ENCODE measurements around the gene MSH5.
"Not testable (repeated sequence)": the region's sequence is repeated elsewhere in the genome, so short reads cannot be mapped to it uniquely, and the experiment has no call there.

Gene MSH5

DNA sequence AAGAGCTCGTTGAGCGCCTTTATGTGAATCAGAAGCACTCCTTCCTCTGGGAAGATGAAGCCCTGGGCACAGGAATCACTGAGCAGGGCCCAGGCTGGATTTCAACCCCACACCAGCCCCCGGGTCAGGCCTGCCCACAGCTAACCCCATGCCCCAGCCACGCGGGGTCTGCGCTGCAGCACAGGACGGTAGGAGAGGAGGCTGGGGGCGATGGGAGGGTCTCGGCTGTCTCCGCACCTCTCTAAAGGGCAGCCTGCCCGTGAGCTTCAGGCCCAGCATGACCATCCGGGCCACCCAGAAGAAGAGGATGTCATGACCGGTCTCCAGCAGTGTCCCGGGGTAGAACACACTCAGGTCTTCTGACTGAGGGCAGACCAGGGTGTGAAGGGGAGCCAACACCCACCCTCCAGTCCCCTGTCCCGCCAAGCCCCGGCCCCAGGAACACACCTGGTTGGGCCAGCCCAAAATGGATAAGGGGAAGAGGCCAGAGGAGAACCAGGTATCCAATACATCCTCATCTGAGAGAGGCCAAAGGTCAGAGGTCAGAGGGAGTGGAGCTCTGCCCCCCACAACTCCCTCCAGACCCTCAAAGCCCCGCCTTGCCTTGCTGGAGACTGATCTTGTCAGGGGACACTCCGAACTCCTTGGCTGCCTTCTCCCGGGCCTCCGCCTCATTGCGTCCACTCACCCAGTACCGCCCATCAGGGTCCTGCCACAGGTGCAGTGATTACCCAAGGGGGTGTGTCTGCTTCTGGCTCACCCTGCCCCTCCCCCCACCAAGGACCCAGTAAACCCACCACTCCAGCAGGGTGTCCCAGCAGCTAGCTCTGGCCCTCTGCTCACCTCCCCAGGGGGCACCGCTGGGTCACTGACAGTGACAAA lies 41.7 kb downstream of the MSH5 start:
- no peak for DNase-seq

DNA sequence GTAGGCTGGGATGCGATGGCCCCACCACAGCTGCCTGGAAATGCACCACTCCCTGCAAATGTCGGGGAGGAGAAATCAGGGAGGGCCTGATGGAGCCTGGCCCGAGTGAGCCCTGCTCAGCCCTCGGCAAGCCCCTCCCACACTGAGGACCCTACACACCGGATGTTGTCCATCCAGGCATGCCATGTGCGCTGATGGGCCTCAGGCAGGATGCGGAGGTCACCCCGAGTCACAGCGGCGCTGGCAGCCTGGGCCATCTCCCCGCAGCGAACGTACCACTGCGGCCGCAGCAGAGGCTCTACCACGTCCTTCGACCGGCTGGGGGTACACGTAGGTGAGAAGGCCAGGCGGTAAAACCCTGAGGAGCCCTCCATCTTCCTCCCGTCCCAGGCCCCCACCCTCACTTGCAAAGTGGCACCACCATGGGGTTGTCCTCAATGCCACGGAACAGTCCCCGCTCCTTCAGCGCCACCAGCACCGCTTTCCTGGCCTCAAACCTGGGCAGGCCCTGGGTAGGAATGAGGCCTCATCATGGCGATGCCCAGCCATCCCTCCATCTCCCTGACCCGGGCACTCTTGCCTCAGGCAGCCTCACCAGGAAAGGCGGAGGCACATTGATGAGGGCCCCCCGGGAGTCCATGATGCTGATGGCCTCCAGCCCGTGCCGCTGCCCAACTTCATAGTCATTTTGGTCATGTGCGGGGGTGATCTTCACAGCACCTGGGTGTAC lies 42.5 kb downstream of the MSH5 start:
- no peak for DNase-seq

DNA sequence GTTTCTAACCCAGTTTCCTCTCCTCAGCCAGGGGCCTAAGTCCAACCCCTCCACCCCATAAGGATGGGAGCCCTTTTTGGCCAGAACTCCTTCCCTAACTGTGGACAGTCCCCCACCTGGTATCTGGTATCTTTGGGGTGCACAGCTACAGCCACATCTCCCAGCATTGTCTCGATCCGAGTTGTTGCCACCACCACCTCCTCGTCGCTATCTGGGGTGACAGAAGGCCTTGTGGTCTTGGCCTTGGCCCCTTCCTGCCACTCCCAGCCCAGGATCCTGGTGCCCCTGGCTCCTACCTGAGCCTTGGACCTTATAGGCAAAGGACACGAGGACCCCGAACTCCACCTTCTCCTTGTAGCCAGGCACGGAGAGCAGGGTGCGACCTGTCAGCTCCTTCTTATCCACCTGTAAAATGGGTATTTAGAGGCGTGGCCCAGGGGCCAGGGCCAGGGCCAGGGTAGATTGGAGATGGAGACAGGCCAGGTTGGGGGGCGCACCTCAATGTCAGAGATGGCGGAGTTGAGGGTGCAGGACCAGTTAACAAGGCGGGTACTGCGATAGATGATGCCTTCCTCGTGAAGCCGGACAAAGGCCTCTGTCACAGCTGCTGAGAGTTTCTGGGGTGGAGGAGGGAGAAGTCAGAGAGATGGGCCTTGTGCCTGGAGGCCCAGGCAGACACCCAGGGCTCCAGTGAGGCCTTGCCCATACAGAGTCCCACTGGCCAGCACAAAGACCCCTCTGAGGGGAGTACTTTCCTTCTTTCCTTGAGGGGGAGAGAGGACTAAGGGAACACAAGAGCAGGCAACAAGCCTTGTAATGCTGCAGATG lies 44.5 kb downstream of the MSH5 start:
- DNase-seq, result no peak

DNA sequence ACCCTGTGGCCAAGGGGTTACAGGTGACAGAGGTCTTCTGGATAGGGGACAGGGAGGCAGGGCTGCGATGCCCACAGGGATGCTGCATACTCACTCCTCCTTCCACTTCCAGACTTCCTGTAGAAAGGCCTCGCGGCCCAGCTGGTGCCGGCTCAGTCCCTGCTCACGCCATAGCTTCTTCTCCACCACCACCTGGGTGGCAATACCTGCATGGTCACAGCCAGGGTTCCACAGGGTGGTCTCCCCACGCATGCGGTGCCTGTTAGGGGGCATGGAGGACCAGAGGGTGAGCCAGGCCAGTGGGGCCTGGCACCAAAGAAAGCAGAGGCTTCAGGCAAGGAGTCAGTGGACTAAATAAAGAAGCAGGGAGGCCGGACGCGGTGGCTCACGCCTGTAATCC lies 45.7 kb downstream of the MSH5 start:
- no peak for DNase-seq

DNA sequence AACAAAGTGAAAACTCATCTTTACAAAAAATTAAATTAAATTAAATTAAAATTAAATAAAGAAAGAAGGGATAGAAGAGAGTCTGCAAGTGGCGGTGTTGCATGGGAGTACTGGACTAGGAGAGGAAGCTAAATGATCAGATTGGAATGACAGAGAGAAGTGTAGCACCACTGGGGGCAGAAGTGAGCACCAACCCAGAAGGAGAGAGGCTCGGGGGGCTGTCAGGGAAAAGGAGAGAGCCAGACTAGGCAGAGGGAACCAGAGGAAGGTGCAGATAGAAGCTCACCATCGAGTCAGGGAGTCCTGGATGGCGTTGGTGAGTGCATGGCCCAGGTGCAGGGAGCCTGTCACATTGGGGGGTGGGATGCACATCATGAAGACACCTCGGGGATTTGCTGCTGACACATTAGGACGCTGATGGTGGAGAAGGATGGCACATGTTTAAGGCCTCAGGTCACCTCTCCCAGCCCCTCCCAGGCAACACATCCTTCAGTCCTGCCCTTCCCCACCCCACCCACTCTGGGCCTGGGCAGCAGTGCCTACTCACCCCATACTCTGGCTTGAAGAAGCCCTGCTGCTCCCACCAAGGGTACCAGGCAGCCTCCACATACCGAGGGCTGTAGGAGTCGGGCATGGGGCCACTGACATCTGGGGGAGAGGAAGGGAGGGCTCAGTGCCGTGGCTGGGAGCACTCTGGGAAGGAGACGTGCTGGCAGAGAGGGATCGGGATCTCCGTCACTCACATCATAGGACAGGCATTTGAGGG lies 51.7 kb downstream of the MSH5 start:
- DNase-seq, result peak; percentile 74

DNA sequence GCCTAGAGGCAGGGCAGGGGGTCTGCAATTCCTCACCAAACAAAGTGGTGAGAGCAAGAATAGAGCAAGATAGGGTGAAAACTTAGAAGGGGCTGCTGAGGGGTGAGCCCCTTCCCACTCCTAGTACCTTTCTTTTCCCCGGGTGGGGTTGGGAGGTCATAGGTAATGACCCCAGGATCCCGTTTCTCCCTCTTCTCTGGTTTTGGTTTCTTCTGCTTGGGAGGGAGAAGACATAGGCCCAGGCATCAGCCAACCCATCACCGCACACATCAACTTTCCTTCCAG lies 52.2 kb downstream of the MSH5 start:
- DNase-seq, result no peak

DNA sequence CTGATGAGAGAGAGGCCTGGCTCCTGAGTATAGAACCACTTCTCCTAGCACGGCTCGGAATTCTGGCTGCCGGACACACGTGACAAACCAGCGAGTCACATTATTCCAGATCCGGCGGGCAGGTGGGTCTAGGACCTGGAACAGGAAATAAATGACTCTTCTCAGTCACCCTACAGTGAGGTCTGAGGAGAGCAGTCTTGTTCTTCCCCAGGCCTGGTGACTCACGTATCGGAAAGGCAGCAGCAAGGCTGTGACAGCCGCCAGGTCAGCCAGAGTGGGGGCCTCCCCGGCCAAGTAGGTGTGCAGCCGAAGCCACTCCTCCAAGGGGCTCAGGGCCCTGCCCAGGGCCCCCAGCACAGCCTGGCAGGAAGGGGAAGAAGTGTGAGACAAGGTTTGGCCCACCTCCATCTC lies 53.0 kb downstream of the MSH5 start:
- no peak for DNase-seq

DNA sequence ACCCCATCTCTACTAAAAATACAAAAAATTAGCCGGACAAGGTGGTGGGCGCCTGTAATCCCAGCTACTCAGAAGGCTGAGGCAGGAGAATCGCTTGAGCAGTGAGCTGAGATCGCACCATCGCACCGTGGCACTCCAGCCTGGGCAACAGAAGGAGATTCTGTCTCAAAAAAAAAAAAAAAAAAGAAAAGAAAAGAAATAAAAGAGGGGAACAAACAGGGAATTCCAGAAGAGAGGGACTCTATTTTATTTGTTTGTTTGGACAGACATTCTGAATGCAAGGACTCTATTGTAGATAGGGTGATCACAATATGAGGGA lies 54.1 kb downstream of the MSH5 start:
- not testable (repeated sequence) for DNase-seq

DNA sequence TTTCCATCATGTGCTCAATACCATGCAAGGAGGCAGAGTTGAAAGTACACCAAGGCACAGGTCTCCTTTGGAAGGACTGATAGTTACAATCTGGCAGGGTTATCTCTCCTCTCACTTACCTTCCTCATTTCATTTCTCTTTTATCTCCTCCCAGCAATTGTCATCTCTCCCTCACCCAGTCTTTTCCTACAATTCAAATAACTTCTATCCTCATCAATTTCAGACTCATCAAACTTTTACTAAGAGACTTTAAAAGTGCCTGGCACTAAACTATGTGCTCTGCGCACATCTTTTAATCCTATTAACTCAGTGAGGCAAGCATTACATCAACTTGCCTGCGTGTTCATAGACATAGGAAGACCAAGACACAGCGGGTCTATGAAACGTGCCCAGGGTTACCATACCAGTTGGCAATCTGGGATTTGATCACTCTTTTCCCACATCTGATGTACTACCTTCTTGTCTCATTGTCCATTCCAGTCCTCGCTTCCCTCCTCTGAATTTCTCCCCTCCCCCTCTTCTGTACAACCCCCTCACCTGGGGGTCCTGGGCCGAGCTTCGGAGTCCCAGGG lies 54.6 kb downstream of the MSH5 start:
- peak; percentile 49 for DNase-seq

DNA sequence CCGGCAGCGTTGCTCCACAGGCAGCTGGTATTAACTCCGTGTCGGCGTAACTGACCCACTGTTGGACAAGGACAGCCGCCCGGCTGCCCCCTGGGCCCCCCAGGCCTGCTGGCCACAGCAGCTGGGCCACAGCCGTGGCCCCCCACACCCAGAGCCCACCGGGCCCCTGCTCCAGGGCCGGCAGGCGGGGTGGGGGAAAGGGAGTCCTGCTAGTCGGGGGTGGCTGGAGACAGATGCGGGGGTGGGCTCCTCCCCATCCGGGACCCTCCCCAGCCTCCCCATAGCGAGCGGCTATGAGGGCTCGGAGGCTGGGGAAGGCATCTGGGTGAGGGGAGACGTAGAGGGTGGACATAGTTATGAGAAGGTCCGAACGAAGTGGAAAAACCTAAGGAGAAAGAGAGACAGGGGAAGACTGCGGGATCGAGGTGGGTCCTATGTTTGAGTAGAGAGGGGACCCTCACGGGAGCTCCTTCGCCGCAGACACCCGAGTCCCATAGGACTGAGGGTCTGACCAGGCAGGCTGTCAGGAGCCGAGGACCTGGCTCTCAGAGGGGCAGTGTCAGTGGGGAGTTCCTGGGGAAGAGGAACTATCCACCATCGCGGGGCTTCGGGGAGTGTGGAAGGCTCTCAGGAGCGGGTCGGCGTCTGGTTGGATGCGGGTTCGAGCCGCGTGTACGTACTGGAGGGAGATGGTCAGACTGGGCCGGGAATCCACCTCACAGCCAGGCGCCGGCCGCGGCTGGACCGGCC lies 55.2 kb downstream of the MSH5 start:
- no peak for DNase-seq

DNA sequence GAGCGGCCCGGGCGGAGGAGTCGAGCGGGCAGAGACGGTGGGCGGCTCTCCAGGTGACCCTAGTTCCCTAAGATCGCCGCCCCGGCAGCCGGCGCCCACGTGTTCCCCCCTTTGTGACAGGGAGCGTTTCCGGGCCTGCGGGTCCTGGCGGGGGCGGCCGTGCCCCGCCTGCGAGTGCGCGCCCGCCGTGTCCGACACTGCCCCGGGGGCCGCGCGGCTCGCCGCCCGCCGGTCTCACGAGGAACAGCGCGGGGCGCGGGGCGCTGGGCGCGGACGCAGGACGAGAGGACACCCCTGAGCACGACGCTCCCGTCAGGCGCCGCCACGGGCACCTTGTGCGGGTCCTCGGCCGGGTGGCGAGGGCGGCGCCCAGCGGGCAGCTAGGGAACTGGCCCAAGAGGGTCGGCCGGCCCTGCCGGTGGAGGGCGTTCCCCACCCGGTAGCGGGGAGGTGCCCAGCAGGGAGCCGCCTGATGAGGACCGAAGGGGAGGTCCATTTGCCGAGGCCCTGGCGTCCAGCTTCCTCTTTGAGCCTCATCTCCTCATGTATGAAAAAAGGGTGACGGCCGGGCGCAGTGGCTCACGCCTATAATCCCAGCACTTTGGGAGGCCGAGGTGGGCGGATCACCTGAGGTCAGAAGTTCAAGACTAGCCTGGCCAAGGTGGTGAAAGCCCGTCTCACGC lies 56.0 kb downstream of the MSH5 start, which contains the start of gene VARS1:
TSS of gene VARS1 (minus strand) at position 137 of the 683 bp plus-strand sequence. CDS start 535 bp downstream, outside the sequence.
- peak; percentile 86 for DNase-seq

DNA sequence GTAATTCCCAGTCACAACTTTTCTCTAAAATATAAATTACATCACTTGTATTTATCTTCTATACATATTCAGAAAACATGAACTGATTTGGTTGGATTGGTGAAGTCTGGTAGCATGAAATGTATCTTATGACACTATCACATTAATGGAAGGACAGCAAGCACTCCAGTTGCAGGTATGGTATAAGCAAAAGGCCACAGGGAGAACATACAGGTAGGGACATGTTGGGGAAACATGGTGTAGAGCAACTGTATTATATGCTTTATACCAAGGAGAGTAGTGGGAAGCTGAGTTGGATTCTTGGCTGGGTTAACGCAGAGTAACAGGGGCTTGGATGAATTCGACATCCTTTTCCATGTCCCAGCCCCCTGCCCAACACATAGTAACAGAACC lies 57.2 kb downstream of the MSH5 start:
- DNase-seq, result no peak

DNA sequence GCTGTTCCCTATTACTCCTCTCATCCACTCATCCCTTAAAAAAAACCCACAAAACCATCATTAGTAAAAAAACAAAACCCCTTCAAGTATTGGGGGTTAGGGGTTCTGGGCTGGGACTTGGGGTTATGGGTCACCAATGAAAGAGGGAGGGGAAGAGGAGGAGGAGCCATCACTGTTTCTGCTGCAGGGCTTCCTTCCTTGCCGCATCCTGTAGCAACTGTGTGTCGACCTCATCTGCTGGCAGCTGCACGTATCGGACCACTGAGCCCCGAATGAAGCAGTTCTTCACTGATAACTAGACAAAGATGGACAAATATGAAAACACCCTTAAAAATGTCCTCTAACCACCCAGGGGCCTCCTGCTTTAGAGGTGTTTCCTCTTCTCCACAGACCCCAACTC lies 57.8 kb downstream of the MSH5 start:
- no peak for DNase-seq

DNA sequence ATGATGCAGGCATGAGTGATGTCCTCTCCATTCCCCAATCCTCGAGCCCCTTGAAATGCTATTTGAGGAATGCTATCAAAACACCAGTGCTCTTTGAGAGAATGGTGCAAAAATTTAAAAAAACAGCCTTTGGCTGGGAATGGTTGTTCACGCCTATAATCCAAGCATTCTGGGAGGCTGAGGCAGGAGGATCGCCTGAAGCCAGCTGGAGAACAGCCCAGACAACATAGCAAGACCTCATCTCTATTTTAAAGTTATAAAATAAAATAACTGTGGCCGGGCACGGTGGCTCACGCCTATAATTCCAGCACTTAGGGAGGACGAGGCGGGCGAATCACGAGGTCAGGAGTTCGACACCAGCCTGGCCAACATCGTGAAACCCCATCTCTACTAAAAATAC lies 60.0 kb downstream of the MSH5 start:
- no peak for DNase-seq

DNA sequence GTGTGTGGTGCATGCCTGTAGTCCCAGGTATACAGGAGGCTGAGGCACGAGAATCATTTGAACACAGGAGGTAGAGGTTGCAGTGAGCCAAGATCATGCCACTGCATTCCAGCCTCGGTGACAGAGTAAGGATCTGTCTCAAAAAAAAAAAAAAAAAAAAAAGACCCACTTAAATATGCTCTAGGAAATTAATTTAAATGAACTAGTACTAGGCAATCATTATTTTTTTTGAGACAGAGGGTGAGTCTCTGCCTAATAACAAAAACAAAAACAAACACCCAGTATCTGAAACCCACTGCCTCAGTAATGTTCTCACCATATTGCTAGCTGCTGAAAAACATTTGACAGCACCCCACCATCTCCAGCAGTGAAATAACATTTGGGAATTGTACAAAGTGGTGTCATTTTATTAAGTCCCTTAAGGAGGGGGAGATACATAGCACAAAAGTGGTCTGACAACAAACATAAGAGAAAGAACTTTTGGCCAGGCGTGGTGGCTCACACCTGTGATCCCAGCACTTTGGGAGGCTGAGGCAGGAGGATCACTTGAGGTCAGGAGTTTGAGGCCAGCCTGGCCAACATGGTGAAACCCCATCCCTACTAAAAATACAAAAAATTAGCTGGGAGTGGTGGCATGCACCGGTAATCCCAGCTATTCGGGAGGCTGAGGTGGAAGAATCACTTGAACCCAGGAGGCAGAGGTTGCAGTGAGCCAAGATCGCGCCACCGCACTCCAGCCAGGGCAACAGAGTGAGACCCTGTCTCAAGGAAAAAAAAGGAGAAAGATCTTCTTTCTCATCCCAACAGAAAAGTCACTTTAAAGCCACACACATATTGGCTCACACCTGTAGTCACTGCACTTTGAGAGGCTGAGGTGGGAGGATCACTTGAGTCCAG lies 61.5 kb downstream of the MSH5 start:
- DNase-seq, result not testable (repeated sequence)

DNA sequence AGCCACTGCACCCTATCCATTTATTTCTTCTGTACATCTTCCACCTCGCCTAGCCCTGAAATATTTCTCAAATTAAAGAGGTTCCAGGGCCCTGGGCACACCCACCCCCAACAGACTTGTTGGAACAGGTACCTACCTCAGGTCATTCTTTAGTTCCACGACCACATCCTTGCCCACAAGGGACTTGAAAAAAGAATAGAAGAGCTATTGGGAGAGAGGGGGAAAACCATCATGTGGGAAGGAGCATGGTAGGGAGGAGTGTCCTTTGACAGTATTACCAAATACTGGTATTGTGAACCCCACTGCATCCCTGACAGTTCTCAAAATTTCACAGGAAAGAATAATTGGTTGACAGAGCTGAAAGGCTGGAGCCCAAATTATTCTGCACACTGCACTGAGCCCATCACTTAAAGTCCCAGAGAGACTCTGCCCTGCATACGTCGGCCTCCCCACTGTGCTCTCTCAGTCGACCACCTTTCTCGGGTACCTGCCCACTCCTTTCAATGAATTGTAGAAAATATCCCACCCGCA lies 66.2 kb downstream of the MSH5 start:
- DNase-seq, result no peak

DNA sequence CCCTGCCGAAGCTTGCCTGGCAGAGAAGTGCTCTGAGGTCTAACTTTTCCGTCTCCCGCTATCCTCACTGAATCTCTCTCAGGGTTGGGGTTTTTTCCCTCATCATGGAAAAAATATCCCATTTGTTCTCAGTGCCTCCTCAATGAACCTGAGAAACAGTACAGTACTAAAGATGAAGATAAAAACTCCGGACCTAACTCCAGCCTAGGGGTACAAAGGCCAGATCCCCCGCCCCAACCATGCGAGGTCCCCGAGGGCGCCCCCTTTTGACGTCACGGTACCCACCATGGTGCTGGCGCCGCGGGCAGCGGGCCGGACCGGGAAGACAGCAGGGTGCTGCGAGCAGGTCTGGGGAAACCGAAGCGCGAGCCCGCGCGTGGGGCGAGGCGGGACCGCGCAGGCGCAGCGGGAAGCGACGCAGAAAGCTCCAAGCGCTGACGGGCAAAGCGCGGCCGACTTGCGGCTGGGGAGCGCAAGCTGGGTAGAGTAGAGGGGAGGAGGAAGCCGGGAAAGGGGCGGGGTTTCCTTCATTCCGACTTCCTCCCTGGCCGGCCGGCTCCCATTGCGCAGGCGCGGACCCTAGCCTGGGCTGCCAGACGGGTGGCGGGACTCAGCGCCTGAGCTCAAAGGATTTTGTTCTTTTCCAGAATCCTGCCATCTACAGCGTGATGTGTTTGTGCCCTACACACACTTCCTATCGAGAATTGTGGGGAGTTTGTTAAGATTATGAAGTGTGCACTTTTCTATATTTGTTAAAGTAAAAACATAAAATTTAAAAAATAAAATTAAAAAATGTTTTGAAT lies 66.9 kb downstream of the MSH5 start, which contains the start of gene LSM2:
TSS of gene LSM2 (minus strand) at position 497 of the 803 bp plus-strand sequence. CDS start at position 288, 209 bp downstream.
- DNase-seq, result peak; percentile 98

DNA sequence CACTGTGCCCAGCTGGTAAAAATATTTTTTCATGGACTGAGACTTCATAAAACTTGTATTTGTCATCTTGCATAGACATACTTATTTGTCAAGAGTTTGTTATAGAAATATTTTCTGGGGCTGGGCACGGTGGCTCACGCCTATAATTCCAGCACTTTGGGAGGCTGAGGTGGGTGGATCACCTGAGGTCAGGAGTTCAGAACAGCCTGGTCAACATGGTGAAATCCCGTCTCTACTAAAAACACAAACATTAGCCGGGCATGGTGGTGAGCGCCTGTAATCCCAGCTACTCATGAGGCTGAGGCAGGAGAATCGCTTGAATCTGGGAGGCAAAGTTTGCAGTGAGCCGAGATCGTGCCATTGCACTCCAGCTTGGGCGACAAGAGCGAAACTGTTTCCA lies 68.8 kb downstream of the MSH5 start:
- DNase-seq, result not testable (repeated sequence)

DNA sequence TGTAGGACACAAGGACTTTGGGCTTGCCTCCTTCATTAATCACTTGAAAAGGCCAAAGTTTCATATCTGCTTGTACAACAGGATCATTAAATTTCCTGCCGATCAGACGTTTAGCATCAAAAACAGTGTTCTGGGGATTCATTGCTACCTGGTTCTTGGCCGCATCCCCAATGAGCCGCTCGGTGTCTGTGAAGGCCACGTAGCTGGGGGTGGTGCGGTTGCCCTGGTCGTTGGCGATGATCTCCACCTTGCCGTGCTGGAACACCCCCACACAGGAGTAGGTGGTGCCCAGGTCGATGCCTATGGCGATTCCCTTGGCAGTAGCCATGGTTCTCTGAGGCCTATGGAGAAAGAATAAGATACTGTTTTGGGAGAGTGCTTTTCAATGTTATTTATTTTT lies 71.8 kb downstream of the MSH5 start:
- DNase-seq, result no peak
